ENCODE measurements around the gene HOXA13.

Gene HOXA13

DNA sequence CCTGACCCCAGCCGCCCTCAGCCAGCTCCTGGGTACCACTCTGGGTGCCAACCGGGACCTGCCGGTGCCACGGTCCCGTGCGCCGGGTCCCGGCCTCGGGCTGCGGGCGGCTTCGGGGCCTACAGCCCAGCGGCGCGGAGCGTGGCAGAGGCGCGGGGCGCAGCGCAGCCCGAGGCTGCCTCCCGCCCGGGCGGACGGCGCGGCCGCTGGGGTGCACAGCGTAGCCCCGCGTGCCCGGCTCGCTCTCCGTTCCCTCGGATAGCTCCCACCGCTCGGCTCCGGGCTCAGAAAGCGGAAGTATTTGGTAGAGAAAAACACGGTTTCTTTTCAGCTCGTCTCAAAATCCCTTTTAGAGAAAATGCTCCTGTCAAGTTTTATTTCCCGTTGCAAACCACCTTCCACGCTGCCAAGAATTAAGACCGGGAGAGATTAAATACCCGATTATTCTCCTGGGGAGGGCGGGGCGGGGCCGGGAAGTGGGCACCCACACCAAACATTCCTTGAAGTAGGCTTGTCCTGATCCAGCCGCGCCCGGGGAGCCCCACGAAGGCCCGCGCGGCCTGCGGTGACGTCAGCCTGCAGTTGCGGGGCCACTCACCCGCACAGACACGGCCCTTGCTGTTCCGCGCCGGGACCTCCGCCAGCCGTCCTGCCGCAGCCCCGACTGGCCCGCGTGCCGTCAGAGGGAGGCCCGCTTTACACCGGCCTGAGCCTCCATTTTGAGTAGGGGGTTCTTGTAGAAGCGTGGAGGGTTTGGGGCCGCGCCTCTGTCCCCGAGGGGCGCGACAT is 7.2 kb downstream of the HOXA13 start:
- no peak for DNase-seq (ENCODE audit: low spot score)

DNA sequence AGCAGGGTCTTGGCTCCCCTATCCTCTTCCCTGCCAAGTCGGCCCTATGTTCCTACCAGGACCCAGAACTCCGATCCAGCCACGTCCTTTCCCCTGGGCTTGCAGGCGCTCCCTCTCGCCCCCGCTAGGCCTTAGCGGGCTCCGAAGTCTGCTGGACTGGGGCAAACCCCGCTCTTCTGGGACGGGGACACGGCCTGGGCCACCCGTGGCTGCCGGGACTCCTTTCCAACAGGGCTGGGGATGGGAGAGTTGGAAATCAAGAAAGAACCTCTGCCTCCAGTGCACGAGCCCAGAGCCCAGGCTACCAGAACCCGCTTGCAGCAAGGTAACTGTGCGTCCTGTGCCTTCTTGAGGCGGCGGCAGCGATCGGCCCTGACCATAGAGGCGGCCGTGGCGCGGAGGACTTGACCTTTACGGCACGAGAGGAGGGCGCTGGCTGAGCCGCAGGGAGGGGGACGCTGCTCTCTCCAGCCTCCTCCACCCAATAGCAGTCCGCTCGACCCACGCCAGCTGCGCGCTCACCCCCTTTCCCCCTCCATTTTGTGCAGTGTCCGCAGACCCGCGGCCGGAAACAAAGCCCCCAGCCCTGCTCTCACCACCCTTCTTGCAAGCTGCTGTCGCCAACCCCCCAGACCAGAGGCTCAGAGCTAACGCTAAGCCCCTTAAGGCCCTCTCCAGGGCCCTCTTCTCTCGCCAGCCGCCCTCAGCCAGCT is 7.9 kb downstream of the HOXA13 start:
- DNase-seq (ENCODE audit: low spot score) = no peak

DNA sequence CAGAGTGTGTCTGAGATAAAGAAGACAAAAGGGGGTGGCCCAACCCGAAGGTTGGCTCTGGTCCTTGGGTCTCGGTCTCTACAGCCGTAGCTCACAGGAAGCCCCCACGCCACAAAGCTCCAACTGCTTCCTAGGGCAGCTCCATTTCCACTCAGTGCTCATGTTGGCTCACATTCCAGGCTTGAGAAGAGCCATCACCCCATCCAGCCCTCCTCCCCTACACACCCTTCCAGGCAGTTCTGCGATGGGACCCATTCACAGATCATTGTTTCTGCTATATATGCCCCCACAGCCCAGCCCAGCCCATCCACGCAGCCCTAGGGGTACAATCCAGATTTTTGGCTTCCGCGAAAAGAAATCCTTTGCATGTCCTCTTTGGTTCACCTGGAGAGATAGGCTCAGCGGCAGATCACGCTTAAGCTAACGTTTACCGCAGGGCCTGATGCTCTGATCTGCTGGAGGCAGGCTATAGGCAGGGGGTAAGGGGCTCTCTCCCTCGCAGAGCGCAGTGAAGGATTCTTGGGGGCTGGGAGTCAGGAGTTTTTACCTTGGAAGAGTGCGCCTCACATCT is 8.6 kb downstream of the HOXA13 start:
- no peak for DNase-seq (ENCODE audit: low spot score)

DNA sequence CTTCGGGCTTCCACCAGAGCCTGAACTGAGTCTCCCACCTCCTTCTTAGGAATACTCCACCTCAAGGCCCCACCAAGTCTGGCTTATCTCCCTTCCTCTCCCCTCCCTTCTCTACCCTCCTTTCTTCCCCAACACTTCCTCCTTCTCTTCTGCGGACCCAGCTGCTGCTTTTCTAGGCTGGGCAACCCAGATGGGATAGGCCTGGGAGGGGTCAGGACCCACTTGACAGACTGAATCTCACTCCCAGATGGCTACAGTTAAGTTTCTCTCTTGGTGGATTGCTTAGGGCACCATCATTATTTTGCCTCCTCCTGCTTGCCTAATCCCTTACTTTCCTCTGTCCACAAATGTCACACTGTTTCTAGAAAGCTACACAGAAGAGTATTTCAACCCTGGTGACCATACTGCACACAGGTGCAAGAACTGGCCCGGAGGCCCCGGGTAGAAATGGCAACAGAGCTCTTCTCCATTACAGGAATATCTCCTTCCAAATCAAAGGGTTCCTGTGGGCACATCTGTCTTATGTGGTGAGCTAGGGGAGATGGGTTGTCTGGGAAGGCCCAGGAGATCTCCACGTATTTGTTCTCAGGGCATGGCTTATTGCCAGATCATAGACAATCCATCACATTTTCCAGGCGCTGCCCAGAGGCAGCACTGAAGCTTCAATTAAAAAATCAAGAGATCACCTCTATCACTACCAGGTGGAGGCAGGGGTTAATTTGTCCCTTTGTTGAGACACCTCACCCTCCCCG is 9.7 kb downstream of the HOXA13 start:
- no peak for DNase-seq (ENCODE audit: low spot score)

DNA sequence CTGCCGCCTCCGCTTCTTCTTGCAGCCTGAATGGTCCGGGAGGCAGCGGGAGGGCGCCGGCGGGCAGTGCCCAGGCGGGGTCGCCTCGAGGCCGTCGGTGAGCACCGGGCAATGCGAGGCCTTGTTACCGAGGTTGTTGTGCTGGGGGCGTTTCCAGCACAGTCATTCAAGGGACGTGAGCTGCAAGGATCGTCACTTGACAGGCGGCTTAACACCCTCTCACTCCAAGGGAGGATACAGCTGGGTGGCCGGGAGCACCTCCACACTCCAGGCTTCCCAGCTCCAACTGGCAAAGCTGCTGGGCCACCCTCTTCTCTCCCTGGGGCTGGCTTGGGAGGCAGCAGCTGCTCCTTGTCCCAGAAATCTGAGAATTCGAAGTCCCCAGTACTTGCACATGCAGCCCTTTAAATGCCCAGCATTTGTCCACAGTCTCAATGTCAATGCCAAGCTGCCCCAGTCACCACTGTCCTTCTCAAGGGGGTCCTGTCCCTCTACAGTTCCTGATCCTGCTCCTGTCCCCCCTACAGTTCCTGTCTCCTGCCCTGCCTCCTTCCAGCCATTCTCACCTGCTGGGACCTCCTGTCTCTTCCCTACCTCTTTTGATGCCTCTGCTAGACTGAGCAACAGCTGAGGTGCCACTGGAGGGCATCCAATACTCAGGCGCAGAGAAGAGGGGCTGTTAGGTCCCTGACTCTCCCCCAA is 10.4 kb downstream of the HOXA13 start:
- no peak for DNase-seq (ENCODE audit: low spot score)

DNA sequence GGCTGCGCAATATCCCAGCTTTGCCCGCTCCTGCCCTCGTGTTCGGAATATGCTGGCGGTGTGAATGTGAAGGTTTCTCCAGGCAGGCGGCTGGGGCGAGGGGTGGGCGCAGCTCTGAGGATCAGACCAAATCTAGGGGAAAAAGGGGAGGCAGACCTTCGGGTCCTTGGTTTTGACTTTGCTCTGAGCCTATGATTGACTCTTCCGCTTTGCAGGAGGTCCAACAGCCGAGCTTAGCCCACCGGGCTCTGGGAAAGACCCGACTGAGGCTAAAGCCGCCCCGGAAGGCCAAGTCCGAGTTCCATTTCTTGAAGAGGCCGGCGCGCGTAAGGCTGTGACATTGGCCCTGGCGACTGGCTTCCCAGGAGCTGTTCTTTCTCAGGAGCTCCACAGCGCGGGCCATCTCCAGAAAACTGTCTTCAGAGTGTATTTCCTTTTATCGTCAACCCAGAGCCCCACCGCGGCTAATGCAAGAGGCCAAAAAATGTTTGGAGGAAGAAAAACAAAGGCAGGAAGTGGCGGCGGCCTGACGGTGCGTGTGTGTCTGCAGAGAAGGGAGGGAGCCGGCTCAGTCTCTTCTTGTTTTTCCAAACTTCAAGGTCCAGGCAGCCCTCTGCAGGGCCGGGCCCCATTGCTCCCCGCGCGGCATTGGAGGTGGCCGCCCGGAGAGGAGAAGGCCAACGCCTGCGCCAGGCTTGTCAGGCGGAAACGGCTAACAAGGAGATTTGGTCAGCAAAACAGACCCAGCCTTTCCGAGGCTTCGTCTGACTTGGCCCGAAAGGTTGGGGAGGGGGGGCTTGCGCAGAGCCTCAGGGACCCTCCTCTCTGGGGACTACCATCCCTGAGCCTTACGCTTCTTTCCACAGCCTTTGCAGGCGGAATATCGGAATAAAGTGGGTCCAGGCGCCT is 11.3 kb downstream of the HOXA13 start:
- DNase-seq (ENCODE audit: low spot score) = no peak

DNA sequence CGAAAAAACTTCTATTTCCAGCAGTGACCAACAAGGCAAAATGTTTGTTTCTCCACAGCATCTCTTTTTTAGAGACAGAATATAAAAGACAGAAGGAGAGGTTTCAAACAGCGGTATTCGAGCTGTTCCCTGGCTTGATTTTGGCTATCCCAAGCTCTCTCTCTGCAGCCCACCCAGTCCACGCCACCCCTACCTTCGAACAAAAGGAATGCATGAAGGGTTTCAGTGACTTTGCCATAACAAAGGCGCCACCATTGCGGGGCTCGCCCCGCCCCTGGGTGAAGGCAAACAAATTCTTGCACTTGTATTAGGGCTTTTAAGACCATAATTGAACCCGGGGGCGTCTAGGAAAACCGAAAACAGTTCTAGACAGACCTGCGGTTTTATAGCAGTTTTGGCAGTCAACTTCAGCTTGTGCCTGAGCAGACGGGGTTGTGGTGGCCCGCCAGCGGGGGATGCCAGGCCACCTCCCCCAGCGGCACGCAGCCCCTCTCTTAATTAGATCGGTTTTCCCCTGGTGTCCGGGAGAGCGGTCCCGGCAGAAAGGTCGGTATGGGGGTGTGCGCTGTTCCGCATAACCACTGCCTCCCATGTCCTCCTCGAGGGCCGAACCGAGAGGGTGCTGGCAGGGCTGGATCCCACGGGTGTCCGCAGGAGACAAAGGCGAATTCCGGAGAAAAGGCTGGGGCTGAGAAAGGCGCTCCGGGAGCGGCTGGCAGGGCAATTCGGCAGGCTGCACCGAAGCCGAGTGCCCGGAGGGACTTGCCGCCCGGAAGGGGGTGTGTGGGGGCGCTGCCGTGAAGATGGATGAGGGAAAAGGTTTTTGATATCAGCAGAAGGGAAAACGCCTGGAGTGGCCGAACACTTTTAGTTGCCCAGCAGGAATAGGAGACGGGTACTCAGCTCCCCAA is 12.2 kb downstream of the HOXA13 start:
- no peak for DNase-seq (ENCODE audit: low spot score)

DNA sequence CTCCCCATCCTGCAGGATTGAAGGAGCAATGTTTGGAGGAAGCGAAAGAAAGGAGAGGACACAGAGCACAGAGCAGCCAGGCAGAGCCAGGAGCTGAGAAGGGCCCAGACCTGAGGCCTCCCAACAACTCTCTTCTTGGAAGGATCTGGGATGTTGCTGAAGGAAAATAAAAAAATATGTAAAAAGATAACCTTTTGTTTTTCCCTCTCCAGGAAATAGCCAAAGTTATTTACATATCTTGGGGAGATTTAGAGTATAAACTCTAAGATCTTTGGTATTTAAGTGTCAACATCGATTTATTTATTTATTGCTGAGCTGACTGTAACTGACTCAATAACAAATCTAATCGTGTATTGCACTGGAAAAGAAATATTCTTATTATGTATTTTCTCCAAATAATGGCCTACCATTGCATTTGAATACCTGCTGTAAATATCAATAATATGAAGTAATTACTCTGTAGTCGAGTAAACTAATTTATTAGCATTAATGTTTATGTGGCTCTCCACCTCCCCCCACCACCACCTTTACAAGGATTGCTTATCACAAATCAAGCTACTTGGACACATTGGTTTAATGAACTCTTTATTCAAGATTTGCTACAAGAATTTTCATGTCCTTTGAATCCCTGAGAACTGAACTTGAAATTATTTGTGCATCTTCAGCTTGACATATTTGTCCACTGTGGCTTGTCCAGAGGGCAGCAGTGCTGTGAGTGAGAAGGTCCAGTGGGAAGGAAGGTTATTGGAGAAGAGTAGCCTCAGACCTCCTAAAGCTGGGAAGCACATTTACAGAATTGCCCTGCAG is 13.0 kb downstream of the HOXA13 start:
- DNase-seq (ENCODE audit: low spot score) = no peak

DNA sequence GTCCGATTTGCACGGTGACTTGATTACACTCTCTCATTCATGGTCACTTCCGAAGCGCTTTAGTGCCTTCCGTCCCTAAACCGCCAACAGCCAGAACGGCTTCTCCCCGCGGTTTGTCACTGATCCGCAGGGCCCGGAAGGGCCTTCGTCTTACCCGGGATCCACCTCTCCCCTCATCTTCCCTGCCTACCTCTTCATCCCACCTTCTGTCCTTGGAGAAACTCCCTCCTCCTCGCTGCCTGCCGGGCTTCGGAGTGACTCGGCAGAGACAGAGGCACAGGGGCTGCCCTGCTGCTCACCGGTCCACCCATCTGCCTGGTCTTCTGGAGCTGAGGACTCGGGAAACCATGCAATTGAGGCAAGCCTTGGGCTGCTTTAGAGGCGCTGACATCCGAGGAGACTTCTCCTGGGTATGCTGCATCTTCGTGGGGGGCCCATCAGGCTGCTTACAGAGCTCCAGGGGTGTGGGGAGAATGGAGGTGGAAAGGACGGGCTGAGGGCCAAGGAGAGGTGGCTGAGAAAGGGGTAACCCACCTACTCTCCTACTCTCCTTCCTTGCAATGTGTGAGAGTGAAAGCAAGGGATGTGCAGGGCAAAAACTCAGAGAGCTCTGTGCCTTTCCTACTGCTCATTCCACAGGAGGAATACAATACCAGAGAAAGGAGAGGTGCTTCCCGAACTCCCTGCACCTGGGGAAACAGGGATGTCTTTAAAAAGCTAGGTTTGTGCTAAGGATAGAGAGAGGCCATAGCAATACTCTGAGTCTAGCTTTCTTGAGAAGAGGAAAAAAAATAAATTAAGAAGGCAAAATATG is 13.8 kb downstream of the HOXA13 start:
- no peak for DNase-seq (ENCODE audit: low spot score)

DNA sequence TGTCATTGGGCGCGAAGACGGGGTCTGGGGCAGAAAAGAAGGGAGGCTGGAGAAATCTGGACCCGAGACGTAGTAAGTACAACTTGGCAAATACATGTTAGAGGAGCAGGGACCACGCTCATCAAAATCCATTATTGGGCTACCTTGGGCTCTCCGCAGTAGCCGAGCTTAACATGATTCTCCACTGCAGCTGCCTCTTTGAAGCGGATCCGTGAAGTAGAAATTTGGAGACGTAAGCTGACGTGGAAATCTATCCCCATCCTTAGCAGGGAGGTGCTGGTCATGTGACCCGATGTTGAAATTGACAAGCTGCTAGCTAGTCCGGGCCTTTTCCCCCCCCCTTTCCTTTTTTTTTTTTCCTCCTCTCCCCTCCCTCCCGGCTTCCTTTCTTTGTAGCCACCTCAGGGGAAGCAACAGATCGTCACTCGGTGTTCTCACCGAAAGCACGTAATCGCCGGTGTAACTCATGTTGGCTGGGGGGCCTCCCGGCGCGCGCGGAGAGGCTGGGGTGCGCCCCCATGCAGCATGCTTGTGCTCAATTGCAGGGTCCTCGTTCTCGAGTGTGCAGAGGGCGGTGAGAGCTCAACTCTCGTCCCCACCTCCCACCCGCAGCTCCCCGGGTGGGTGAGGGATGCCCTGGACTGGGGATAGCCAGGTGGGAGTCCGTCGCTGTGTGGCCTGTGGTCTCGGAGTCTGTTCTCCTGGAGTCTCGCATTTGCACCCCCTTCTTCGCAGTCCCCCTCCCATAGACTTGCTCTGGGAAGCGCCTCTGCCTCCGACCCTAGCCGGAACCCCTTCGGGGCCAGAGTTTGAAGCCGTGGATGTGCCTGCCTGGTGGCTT is 14.7 kb downstream of the HOXA13 start, which contains the start of gene HOXA11:
TSS of gene HOXA11 (minus strand) at position 220 of the 841 bp plus-strand sequence. CDS start at position 132, 88 bp downstream.
- no peak for DNase-seq (ENCODE audit: low spot score)

DNA sequence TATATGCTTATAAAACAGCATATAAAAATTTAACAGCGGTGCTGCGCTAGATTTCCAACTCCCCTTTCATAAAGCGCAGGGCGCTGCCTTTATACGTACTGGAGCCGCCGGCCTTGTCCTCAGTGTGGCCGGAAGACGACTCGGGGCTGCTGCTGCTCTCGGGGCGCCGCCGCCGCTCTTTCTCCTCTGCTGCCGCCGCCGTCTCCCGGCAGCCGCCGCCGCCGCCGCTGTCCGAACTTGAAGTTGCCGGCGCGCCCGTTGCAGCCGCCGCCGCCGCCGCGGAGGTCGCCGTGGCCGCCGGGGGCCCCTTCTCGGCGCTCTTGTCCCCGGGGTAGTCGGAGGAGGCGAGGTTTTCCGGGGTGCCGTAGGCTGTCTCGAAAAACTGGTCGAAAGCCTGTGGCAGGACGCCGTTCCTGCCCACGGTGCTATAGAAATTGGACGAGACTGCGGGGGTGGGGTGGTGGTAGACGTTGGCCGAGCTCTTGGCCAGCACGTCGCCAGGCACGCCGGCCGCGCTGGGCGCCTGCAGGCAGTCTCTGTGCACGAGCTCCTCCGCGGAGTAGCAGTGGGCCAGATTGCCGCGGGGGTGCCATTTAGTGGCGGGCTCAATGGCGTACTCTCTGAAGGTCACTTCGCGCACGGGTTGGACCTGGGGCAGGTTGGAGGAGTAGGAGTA is 15.4 kb downstream of the HOXA13 start:
- DNase-seq (ENCODE audit: low spot score) = no peak

DNA sequence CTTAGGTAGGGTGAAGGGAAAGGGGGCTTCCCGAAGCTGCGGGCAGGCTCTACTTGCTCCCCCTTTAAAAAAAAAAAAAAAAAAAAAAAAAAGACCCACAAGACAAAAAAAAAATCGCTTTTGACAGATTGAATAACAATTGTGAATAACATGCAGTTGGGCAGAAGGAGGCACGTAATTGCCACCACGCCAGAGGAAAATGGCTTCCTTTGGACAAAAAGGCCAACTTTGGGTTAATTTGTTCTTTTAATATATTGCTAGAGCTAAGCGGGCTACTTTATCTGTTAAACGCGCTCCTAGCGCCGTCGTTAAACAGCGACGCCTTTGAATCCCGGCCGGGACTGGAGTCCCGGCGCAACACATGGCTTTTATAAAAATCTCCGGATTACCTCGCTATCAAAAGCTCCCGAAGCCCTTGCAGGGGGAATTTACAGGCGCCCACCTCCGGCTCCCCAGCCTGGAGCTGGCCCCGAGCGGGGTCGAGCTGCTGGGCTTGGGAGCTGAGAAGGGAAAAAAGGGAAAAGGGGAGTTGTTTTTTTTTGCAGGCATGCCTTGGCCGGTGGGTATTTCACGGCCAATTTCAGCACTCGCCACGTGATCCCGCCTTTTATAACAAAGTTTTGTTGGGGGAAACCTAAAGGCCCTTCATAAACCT is 16.1 kb downstream of the HOXA13 start:
- DNase-seq (ENCODE audit: low spot score) = no peak

DNA sequence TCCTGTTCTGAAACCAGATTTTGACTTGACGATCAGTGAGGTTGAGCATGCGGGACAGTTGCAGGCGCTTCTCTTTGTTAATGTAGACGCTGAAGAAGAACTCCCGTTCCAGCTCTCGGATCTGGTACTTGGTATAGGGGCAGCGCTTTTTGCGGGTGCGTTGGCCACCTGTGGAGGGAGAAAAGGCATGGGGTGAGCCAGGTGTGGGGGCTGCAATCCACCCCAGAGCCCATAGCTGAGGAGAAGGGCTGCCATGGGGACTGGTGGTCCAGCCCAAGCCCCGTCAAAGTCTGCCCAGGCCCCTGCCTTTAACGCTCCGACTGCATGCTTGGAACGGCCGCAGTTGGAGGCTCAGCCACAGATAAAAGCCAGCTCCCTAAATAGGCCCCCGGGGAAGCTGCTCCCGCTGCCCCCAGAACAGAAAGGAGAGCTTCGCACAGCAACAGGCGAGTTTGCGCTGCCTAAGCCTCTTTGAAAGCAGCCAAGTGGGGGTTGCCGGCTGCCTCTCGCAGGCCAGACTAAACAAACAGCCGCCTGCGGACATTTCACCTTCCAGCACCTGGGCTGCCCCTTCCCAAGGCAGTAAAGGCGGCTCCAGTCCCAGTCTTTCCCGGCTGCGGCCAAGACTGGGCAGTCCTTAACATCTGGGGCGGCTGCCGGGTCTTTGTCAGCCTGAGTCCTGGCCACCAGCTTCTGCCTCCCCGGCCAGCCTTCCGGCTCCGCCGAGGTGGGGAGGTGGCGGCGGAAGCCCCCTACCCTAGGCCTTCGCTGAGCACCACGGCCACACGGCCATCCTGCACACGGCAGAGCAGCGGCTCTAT is 16.8 kb downstream of the HOXA13 start:
- no peak for DNase-seq (ENCODE audit: low spot score)

DNA sequence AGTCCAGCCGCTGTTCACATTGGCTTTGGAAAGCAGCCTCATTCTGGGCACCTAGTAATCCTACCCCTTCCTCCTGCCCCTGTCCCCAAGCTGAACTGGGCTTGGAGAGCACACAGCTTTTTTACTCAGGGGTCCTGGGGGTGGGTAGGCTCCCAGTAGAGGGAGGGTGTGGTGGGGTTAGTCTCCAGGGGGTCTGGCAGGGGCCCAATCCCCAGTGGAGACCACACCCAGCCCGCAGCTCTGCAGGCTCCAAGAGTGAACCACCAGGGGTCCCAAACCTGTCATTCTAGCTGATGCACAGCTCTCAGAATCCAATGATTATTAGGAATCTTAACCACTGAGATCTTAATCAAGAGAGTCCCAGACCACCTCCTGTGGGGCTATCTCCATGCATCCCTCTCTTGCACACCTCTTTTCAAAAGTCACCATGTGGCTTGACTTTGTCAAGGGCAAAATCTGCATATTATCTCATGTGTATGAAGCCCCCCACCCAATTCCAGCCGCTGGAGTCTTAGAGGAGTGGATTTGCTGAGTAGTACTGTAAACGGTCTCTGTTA is 17.5 kb downstream of the HOXA13 start:
- no peak for DNase-seq (ENCODE audit: low spot score)

Data from pons (tissue), 1 donor.